Vagina (tissue), 2 donors: Measurements from ENCODE around the gene WDR81. TPM values are rescaled to one million over a fixed set of nuclear protein-coding genes. Genes with fewer than 3 reads are reported as not detected.

Experiments used
- DNase-seq, 2 donors: peaks; one replicate each; pipeline ENCODE4 v3.0.0-alpha.2; 2017; ENCODE audit errors: extremely low spot score in 2 of 2
- H3K27ac ChIP-seq: fragments of 200-600 bp; sonication (generic); one replicate; pipeline ENCODE4 v1.5.1; 2019
- H3K27me3 ChIP-seq: fragments of 200-600 bp; sonication (generic); one replicate; pipeline ENCODE4 v1.5.1; 2019
- H3K36me3 ChIP-seq, 2 donors: fragments of 200-600 bp; sonication (generic); one replicate each; pipeline ENCODE4 v1.5.1; 2017 to 2019
- H3K4me1 ChIP-seq: fragments of 200-600 bp; sonication (generic); one replicate; pipeline ENCODE4 v1.5.1; 2019
- H3K4me3 ChIP-seq, 2 donors: fragments of 200-600 bp; sonication (generic); 1 replicate in 1 of 2; 2 replicates in 1 of 2; pipeline ENCODE4 v1.5.1; 2016 to 2019
- H3K9me3 ChIP-seq: fragments of 200-600 bp; sonication (generic); one replicate; pipeline ENCODE4 v1.5.1; 2019
- POLR2A ChIP-seq, 2 donors: fragments of 450-650 bp; IDR thresholded peaks; one replicate each; pipeline ENCODE4 v1.6.1; 2017; ENCODE audit warnings: antibody characterized with exemption in 2 of 2, mild to moderate bottlenecking in 2 of 2, moderate library complexity in 2 of 2
- POLR2AphosphoS5 ChIP-seq, 2 donors: sonication (generic); formaldehyde crosslinking; IDR thresholded peaks; one replicate each; pipeline ENCODE4 v1.9.0; 2017; ENCODE audit warnings: antibody characterized with exemption in 2 of 2, mild to moderate bottlenecking in 2 of 2, low read depth in 1 of 2; ENCODE audit not compliant: insufficient read depth in 1 of 2
- intact Hi-C: fragments of 100-400 bp; cut with DNase I; formaldehyde crosslinking; loops from one replicate; pipeline ENCODE4 v1.15.1; 2023
- total RNA-seq: library from RNA; depleted of rRNA; stranded (reverse); fragments of >200 nt; gene quantifications from one replicate; pipeline ENCODE4 v1.2.3, GENCODE V29; 2016
- TF ChIP-seq, protein P1 (sequence below), 3 experiments: fragments of 450-650 bp in 2 of 3; fragments of 200-600 bp in 1 of 3; sonication (generic) in 1 of 3; IDR thresholded peaks; one replicate each; pipeline ENCODE4 v1.5.1; 2017 to 2019; ENCODE audit warnings: antibody characterized with exemption in 3 of 3, mild to moderate bottlenecking in 2 of 3, moderate library complexity in 2 of 3

The WDR81 gene
- total RNA-seq, 1 donor from 2014 or later, result 57.2 TPM

DNA sequence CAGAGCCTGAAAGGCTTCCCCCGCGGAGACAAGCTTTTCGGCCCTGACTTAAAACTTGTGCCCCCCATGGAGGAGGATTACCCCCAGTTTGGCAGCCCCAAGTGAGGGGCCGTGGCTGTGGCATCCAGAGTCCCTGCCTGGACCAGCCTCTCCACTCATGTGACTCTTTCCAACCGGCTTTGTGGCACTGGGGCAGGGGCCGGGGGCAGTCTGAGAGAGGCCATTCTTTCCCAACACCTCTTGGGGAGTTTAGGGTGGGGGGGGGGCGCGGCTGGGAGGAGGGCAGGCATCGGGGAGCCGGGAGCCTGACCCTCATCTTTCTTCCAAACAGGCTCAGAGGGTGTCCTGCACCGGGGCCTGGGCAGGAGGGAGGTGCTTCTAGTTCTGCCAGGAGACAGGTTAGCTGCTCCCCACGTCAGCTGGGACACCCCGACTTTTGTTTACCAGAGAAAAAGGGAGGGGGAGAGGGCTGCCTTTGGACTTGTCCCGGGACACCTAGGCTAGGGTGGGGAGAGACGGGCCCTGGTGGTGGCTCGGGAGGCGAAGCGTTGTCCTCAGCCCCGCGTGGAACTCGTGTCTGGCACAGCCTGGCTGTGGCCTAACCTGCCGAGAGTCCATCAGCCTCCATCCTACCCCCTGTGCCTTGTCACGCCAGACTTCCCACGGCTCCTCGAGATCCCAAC, 30.1 kb downstream of the WDR81 start:
- Histone ChIP-seq H3K27ac (no peak overlapping the region), H3K27me3 (no peaks in the 10 kb centered on the region), H3K9me3 (no peaks in the 10 kb centered on the region), H3K4me1 (peaks cover 38% of the 10 kb centered on the region), H3K36me3 (no peaks in the 10 kb centered on the region), H3K4me3 (no peak overlapping the region)
- intact Hi-C loops, result no loop called here
- TF ChIP-seq POLR2A (IDR thresholded peaks at IDR 0.05), result no peak
- TF ChIP-seq, protein P1, sequence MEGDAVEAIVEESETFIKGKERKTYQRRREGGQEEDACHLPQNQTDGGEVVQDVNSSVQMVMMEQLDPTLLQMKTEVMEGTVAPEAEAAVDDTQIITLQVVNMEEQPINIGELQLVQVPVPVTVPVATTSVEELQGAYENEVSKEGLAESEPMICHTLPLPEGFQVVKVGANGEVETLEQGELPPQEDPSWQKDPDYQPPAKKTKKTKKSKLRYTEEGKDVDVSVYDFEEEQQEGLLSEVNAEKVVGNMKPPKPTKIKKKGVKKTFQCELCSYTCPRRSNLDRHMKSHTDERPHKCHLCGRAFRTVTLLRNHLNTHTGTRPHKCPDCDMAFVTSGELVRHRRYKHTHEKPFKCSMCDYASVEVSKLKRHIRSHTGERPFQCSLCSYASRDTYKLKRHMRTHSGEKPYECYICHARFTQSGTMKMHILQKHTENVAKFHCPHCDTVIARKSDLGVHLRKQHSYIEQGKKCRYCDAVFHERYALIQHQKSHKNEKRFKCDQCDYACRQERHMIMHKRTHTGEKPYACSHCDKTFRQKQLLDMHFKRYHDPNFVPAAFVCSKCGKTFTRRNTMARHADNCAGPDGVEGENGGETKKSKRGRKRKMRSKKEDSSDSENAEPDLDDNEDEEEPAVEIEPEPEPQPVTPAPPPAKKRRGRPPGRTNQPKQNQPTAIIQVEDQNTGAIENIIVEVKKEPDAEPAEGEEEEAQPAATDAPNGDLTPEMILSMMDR (IDR thresholded peaks at IDR 0.05), result no peak
- TF ChIP-seq POLR2AphosphoS5 (IDR thresholded peaks at IDR 0.05; ENCODE audit: insufficient read depth in 1 of 2, low read depth in 1 of 2), result no peak
- DNase-seq, result no peak

DNA sequence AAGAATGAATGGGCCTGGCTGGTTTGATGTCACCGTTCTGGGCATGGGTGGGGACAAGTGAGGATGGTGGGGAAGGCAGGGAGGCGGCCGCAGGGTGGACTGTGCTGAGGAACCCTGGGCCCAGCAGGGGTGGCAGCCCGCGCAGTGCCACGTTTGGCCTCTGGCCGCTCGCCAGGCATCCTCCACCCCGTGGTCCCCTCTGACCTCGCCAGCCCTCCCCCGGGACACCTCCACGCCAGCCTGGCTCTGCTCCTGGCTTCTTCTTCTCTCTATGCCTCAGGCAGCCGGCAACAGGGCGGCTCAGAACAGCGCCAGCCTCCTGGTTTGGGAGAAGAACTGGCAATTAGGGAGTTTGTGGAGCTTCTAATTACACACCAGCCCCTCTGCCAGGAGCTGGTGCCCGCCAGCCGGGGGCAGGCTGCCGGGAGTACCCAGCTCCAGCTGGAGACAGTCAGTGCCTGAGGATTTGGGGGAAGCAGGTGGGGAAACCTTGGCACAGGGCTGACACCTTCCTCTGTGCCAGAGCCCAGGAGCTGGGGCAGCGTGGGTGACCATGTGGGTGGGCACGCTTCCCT, 30.8 kb downstream of the WDR81 start:
- Histone ChIP-seq H3K4me3 (no peak overlapping the region), H3K36me3 (no peaks in the 10 kb centered on the region), H3K27ac (no peak overlapping the region), H3K27me3 (no peaks in the 10 kb centered on the region), H3K9me3 (no peaks in the 10 kb centered on the region), H3K4me1 (peaks cover 33% of the 10 kb centered on the region)
- DNase-seq, result no peak
- intact Hi-C loops, result no loop called here
- TF ChIP-seq POLR2A (IDR thresholded peaks at IDR 0.05) (no peak), POLR2AphosphoS5 (IDR thresholded peaks at IDR 0.05; ENCODE audit: insufficient read depth in 1 of 2, low read depth in 1 of 2) (no peak)
- TF ChIP-seq, protein P1 (IDR thresholded peaks at IDR 0.05), result no peak

DNA sequence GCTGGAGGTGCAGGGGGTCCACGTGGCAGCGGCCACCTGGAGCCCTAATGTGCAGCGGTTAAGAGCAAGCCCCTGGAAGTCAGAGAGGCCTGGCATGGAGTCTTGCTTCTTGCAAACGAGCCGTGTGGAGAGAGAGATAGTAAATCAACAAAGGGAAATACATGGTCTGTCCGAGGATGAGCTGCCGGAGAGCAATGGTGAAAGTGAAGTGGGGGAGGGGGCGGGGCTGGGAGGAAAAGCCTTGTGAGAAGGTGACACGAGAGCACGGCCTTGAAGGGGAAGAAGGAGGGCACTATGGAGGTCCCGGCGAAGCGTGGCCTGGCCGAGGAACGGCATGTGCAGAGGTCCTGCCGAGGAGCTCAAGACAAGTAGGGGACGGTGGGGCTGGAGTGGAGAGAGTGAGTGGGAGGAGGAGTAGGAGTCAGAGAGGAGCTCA, 31.3 kb downstream of the WDR81 start:
- no peak for TF ChIP-seq POLR2A (IDR thresholded peaks at IDR 0.05)
- TF ChIP-seq, protein P1 (IDR thresholded peaks at IDR 0.05), result no peak
- no peak for TF ChIP-seq POLR2AphosphoS5 (IDR thresholded peaks at IDR 0.05; ENCODE audit: insufficient read depth in 1 of 2, low read depth in 1 of 2)
- Histone ChIP-seq H3K4me3 (no peak overlapping the region), H3K4me1 (peaks cover 33% of the 10 kb centered on the region), H3K27me3 (no peaks in the 10 kb centered on the region), H3K36me3 (no peaks in the 10 kb centered on the region), H3K27ac (no peak overlapping the region), H3K9me3 (no peaks in the 10 kb centered on the region)
- DNase-seq, result no peak
- intact Hi-C loops, result no loop called here

DNA sequence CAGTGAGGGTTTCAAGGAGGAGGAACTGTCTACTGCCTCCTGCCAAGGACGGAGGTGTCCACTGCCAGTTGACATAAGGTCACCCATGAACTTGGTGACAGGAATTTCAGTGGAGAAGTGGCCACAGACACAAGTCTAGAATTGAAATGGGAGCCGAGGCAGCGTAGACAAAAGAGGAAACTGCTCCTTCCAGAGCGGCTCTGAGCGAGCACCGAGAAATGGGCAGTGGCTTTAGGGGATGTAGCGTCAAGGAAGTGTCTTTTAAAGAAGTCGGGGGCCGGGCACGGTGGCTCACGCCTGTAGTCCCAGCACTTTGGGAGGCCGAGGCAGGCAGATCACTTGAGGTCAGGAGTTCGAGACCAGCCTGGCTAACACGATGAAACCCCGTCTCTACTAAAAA, 34.3 kb downstream of the WDR81 start:
- Histone ChIP-seq H3K27me3 (no peaks in the 10 kb centered on the region), H3K4me1 (peaks cover 40% of the 10 kb centered on the region), H3K4me3 (no peak overlapping the region), H3K27ac (peak overlapping the region; percentile 35), H3K9me3 (no peaks in the 10 kb centered on the region), H3K36me3 (no peaks in the 10 kb centered on the region)
- DNase-seq, result no peak
- intact Hi-C loops, result no loop called here
- TF ChIP-seq POLR2AphosphoS5 (IDR thresholded peaks at IDR 0.05; ENCODE audit: insufficient read depth in 1 of 2, low read depth in 1 of 2), result no peak

DNA sequence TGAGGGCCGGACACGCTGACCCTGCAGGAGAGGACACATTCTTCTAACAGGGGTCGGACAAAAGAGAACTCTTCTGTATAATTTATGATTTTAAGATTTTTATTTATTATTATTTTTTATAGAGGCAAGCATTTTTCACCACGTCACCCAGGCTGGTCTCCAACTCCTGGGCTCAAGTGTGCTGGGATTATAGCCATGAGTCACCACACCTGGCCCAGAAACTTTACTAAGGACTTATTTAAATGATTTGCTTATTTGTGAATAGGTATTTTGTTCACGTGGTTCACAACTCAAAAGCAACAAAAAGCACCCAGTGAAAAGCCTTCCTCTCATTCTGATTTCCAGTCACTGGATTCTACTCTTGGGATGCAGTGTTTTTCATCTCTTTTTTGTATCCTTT, 35.0 kb downstream of the WDR81 start:
- Histone ChIP-seq H3K9me3 (no peaks in the 10 kb centered on the region), H3K36me3 (no peaks in the 10 kb centered on the region), H3K27me3 (no peaks in the 10 kb centered on the region), H3K27ac (peak overlapping the region; percentile 35), H3K4me1 (peaks cover 43% of the 10 kb centered on the region), H3K4me3 (no peak overlapping the region)
- TF ChIP-seq, protein P1 (IDR thresholded peaks at IDR 0.05), result no peak
- TF ChIP-seq POLR2AphosphoS5 (IDR thresholded peaks at IDR 0.05; ENCODE audit: insufficient read depth in 1 of 2, low read depth in 1 of 2) (peak in 1 of 2 donors; percentile 63), POLR2A (IDR thresholded peaks at IDR 0.05) (no peak)
- DNase-seq, result no peak
- intact Hi-C loops, result no loop called here
